Bronchial epithelial cell (primary cell): ENCODE measurements around the gene GREM2. TPM values are rescaled to one million over a fixed set of nuclear protein-coding genes. Genes with fewer than 3 reads are reported as not detected.

Experiments used
- DNase-seq: peaks from one replicate; pipeline ENCODE4 v3.0.0-alpha.2; 2010; ENCODE audit warnings: low read depth
- FAIRE-seq: peaks from 2 replicates; lab custom pipeline; 2011; peaks lifted over from hg19 to GRCh38; lab: Jason Lieb, UNC
- H3K27me3 ChIP-seq: 2 replicates; pipeline ENCODE4 v1.5.1; 2011; ENCODE audit warnings: low read length; ENCODE audit not compliant: control insufficient read depth, insufficient read depth
- H3K36me3 ChIP-seq: 2 replicates; pipeline ENCODE4 v1.5.1; 2011; ENCODE audit warnings: low read length; ENCODE audit not compliant: control insufficient read depth, insufficient read depth
- H3K4me3 ChIP-seq: 2 replicates; pipeline ENCODE4 v1.5.1; 2011; ENCODE audit warnings: mild to moderate bottlenecking, low read depth, low read length, control low read depth
- total RNA-seq: library from RNA; depleted of rRNA; stranded (reverse); fragments of >200 nt; gene quantifications from 2 replicates; pipeline ENCODE4 v1.2.1, GENCODE V29; 2014
- TF ChIP-seq, protein P1 (sequence below): IDR thresholded peaks from 2 replicates; pipeline ENCODE4 v1.5.1; 2011; ENCODE audit warnings: mild to moderate bottlenecking, moderate library complexity, low read length, control low read depth, inconsistent platforms; ENCODE audit not compliant: insufficient read depth, severe bottlenecking

Gene GREM2
- total RNA-seq, 1 donor from 2014 or later = not detected

DNA sequence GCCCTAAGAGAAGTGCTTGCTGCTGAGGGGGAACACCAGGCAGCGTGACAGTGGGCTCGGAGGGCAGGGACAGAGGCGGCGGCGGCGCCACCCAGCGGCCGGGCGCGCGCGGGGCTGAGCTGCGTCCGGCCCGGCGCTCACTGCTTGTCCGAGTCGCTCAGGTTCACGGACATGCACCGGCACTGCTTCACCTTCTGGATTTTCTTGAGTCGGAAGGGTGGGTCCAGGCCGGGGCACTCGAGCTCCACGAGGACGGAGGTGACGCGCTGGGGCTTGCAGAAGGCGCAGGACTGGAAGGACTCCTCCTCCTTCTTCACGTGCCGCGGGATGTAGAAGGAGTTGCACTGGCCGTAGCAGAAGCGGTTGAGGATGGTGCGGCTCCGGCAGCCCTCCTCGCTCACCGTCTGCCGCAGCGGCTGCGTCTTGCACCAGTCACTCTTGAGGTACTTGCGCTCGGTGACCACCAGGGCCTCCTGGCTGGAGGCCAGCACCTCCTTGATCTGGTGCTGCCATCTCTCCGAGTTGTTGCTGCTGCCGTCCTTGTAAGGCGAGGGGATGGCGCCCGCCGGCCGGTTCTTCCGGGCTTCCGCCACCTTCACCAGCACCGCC lies 119.0 kb downstream of the GREM2 start:
- Histone ChIP-seq H3K4me3 (peak overlapping the region; percentile 0), H3K27me3 (no peaks in the 10 kb centered on the region), H3K36me3 (no peaks in the 10 kb centered on the region)
- DNase-seq (peak; percentile 5), FAIRE-seq (no peak)
- TF ChIP-seq, protein P1, sequence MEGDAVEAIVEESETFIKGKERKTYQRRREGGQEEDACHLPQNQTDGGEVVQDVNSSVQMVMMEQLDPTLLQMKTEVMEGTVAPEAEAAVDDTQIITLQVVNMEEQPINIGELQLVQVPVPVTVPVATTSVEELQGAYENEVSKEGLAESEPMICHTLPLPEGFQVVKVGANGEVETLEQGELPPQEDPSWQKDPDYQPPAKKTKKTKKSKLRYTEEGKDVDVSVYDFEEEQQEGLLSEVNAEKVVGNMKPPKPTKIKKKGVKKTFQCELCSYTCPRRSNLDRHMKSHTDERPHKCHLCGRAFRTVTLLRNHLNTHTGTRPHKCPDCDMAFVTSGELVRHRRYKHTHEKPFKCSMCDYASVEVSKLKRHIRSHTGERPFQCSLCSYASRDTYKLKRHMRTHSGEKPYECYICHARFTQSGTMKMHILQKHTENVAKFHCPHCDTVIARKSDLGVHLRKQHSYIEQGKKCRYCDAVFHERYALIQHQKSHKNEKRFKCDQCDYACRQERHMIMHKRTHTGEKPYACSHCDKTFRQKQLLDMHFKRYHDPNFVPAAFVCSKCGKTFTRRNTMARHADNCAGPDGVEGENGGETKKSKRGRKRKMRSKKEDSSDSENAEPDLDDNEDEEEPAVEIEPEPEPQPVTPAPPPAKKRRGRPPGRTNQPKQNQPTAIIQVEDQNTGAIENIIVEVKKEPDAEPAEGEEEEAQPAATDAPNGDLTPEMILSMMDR = peak; percentile 33

DNA sequence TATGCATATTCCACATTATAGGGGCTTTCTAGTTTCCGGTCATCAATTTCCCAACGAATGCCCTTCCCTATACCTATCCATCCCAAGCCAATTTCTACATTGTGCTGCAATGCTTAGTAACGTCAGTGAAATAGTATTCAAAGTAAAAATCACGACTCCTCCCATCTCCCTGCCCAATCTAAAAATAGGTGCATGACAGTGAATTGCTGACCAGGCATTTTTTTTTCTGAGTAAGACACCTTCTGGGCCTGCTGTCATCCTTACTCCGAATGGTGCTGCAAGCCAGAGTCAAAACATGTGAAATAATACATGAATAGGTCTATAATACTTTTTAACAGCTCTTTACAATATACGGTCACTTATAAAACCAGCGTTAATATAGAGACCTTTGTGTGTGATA lies 120.2 kb downstream of the GREM2 start:
- TF ChIP-seq, protein P1 = no peak
- Histone ChIP-seq H3K4me3 (no peak overlapping the region), H3K36me3 (no peaks in the 10 kb centered on the region), H3K27me3 (no peaks in the 10 kb centered on the region)
- no peak for DNase-seq
- FAIRE-seq = no peak

DNA sequence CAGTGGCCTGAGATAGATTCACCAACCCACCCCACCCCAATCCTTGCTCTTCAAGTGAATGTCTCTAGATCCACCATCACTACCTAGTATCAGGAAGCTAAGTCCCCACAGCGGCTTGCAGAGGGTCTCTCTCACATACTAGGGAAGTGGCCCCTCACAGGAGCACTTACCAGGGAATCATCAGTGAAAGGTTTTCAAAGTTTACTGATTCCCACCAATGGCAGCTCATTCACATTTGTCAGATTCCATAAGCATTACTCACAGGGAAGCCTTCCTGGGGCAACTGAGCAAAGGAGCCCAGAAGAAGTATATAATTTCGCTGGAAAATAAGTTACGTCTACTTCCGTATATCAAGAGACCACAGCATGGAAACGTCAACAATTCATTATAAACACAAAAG lies 120.8 kb downstream of the GREM2 start:
- no peak for FAIRE-seq
- H3K4me3 ChIP-seq = no peak overlapping the region
- H3K27me3 ChIP-seq = no peaks in the 10 kb centered on the region
- DNase-seq = peak; percentile 74
- no peaks in the 10 kb centered on the region for H3K36me3 ChIP-seq
- TF ChIP-seq, protein P1 = no peak

DNA sequence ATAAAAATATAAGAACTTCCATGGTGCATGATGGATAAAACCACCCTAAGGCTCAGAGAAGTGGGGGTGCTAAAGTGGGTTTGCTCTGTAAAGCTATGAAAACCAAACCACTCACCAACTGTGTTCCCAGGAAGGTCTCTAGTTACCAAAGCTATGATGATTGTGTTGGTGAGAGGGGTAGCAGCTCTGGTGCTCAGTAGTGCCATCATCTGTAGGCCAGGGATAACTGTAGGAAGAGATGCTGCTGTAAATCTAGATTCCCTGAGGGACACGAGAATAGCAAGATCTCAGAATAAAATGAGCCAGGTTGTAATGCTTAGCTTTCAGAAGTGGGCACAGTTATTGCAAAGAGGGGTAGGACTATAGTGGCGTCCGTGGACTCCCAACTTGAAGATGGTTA lies 124.5 kb downstream of the GREM2 start:
- TF ChIP-seq, protein P1 = no peak
- FAIRE-seq = no peak
- Histone ChIP-seq H3K4me3 (no peak overlapping the region), H3K27me3 (no peaks in the 10 kb centered on the region), H3K36me3 (no peaks in the 10 kb centered on the region)
- DNase-seq = no peak

DNA sequence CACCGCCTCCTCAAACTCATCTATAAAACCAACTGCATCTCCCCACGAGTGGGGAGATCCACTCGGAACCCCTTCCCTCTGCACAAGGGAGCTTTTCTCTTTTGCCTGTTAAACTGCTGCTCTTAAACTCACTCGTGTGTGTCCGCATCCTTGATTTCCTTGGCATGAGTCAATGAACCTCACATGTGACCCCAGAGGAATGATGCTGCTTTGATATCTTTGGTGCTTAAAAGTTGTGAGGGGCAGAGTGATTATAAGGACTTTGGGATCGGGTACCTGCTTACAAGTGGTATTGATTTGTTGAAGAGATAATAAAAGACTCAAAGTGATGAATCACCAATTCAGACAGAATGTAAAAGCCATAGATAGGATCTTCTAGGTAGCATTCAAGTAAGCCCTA lies 125.3 kb downstream of the GREM2 start:
- no peaks in the 10 kb centered on the region for H3K27me3 ChIP-seq
- H3K36me3 ChIP-seq = no peaks in the 10 kb centered on the region
- H3K4me3 ChIP-seq = no peak overlapping the region
- TF ChIP-seq, protein P1 = no peak
- FAIRE-seq = no peak
- DNase-seq = no peak
